GM23338 (cell line): Measurements from ENCODE around the gene SUPT6H. TPM values are rescaled to one million over a fixed set of nuclear protein-coding genes. Genes with fewer than 3 reads are reported as not detected.

ENCODE experiments used
- ATAC-seq: fragments of 200-7000 bp; cut with Tn5 transposase; 3 replicates; pipeline ENCODE4 v1.9.1; 2020
- DNase-seq: peaks from one replicate; pipeline ENCODE4 v3.0.0-alpha.2; 2015; ENCODE audit warnings: low spot score
- H2AFZ ChIP-seq: fragments of 200-600 bp; sonication (generic); 2 replicates; pipeline ENCODE4 v1.8.0; 2016; ENCODE audit warnings: antibody characterized with exemption, mild to moderate bottlenecking, moderate library complexity
- H3F3A ChIP-seq: fragments of 200-600 bp; sonication (generic); replicated peaks from 2 replicates; pipeline ENCODE4 v1.8.0; 2017; ENCODE audit warnings: antibody characterized with exemption, mixed run types, low read depth
- H3K27ac ChIP-seq: fragments of 200-600 bp; sonication (generic); 2 replicates; pipeline ENCODE4 v1.6.1; 2016; ENCODE audit warnings: low read depth
- H3K27me3 ChIP-seq: fragments of 200-600 bp; sonication (generic); 2 replicates; pipeline ENCODE4 v1.8.0; 2016; ENCODE audit warnings: mild to moderate bottlenecking, mixed run types, moderate library complexity; ENCODE audit not compliant: insufficient read depth
- H3K36me3 ChIP-seq: fragments of 200-600 bp; sonication (generic); 2 replicates; pipeline ENCODE4 v1.8.0; 2016; ENCODE audit warnings: mild to moderate bottlenecking; ENCODE audit not compliant: insufficient read depth
- H3K4me1 ChIP-seq: fragments of 200-600 bp; sonication (generic); 2 replicates; pipeline ENCODE4 v1.8.0; 2016; ENCODE audit warnings: mild to moderate bottlenecking, moderate library complexity; ENCODE audit not compliant: insufficient read depth
- H3K4me2 ChIP-seq: fragments of 200-600 bp; sonication (generic); 2 replicates; pipeline ENCODE4 v1.7.1; 2017; ENCODE audit warnings: mixed run types
- H3K4me3 ChIP-seq: fragments of 200-600 bp; sonication (generic); 2 replicates; pipeline ENCODE4 v1.6.1; 2016; ENCODE audit warnings: mixed run types
- H3K79me2 ChIP-seq: fragments of 200-600 bp; sonication (generic); replicated peaks from 2 replicates; pipeline ENCODE4 v1.8.0; 2017; ENCODE audit warnings: mild to moderate bottlenecking; ENCODE audit not compliant: insufficient read depth
- H3K9me2 ChIP-seq: fragments of 200-600 bp; sonication (generic); 2 replicates; pipeline ENCODE4 v1.8.0; 2017; ENCODE audit not compliant: insufficient read depth
- H4K20me1 ChIP-seq: fragments of 200-600 bp; sonication (generic); replicated peaks from 2 replicates; pipeline ENCODE4 v1.8.0; 2017; ENCODE audit warnings: mild to moderate bottlenecking; ENCODE audit not compliant: insufficient read depth
- H3K27ac Mint-ChIP-seq: 2 replicates; pipeline ENCODE4 v1.8.0; 2020; ENCODE audit warnings: inconsistent platforms, mild to moderate bottlenecking, moderate library complexity, mixed read lengths
- H3K27me3 Mint-ChIP-seq: 3 replicates; pipeline ENCODE4 v1.8.0; 2022; ENCODE audit warnings: low read depth, mild to moderate bottlenecking, moderate library complexity, mixed read lengths, inconsistent platforms; ENCODE audit not compliant: insufficient read depth, poor library complexity
- H3K36me3 Mint-ChIP-seq: 3 replicates; pipeline ENCODE4 v1.8.0; 2021; ENCODE audit warnings: low read depth, mild to moderate bottlenecking, inconsistent platforms, moderate library complexity, mixed read lengths
- H3K4me1 Mint-ChIP-seq: 3 replicates; pipeline ENCODE4 v1.8.0; 2020; ENCODE audit warnings: mild to moderate bottlenecking, inconsistent platforms, mixed read lengths
- H3K4me3 Mint-ChIP-seq: 3 replicates; pipeline ENCODE4 v1.8.0; 2021; ENCODE audit warnings: moderate library complexity, mild to moderate bottlenecking, inconsistent platforms, mixed read lengths
- H3K9me3 Mint-ChIP-seq: 3 replicates; pipeline ENCODE4 v1.8.0; 2020; ENCODE audit warnings: moderate library complexity, mild to moderate bottlenecking, inconsistent platforms, mixed read lengths
- CREB1 ChIP-seq: fragments of 250-450 bp; sonication (Bioruptor Pico); IDR thresholded peaks from 2 replicates; pipeline ENCODE4 v1.5.0; 2020; ENCODE audit warnings: low read depth, mild to moderate bottlenecking, moderate library complexity
- EZH2 ChIP-seq: fragments of 200-600 bp; sonication (generic); IDR thresholded peaks from one replicate; pipeline ENCODE4 v1.8.0; 2017; ENCODE audit warnings: antibody characterized with exemption, mild to moderate bottlenecking, low read depth; ENCODE audit not compliant: unreplicated experiment
- EZH2phosphoT487 ChIP-seq: fragments of 200-600 bp; sonication (generic); IDR thresholded peaks from one replicate; pipeline ENCODE4 v1.8.1; 2018; ENCODE audit warnings: antibody characterized with exemption; ENCODE audit not compliant: unreplicated experiment
- JUNB ChIP-seq: IDR thresholded peaks from one replicate; pipeline ENCODE4 v1.6.1; 2016; ENCODE audit warnings: antibody characterized with exemption; ENCODE audit not compliant: unreplicated experiment
- NANOG ChIP-seq: IDR thresholded peaks from 2 replicates; pipeline ENCODE4 v1.6.1; 2016; ENCODE audit warnings: antibody characterized with exemption, borderline replicate concordance
- POLR2AphosphoS5 ChIP-seq: IDR thresholded peaks from 2 replicates; pipeline ENCODE4 v1.6.1; 2016; ENCODE audit warnings: antibody characterized with exemption, low read depth
- STAT1 ChIP-seq: IDR thresholded peaks from one replicate; pipeline ENCODE4 v1.6.1; 2016; ENCODE audit warnings: antibody characterized with exemption; ENCODE audit not compliant: unreplicated experiment
- ZNF114 ChIP-seq: fragments of 250-450 bp; sonication (Bioruptor Pico); IDR thresholded peaks from 2 replicates; pipeline ENCODE4 v1.5.0; 2020; ENCODE audit warnings: mild to moderate bottlenecking, moderate library complexity
- ZNF331 ChIP-seq: fragments of 250-450 bp; sonication (Bioruptor Pico); IDR thresholded peaks from 2 replicates; pipeline ENCODE4 v1.5.0; 2020; ENCODE audit warnings: low read depth, mild to moderate bottlenecking, moderate library complexity
- polyA plus RNA-seq: library from polyadenylated mRNA; unstranded; fragments of >200 nt; fragmentation: Nextera tagmentation; extraction: Ambion mirVana; gene quantifications from 2 replicates; pipeline ENCODE4 v1.2.1, GENCODE V29; 2016
- total RNA-seq: library from RNA; depleted of rRNA; stranded (reverse); fragments of >200 nt; shearing (Covaris generic); gene quantifications from 2 replicates; pipeline ENCODE4 v1.2.3, GENCODE V29; 2014
- TF ChIP-seq, protein P1 (sequence below), 2 experiments: fragments of 200-600 bp in 1 of 2; sonication (generic) in 1 of 2; conservative IDR thresholded peaks; 2 replicates each; pipeline versions ENCODE4 v1.5.1 to v1.6.1; 2016 to 2017; ENCODE audit warnings: antibody characterized with exemption in 2 of 2, low read depth in 2 of 2, mild to moderate bottlenecking in 2 of 2, moderate library complexity in 1 of 2
- TF ChIP-seq, protein P2 (sequence below): IDR thresholded peaks from 2 replicates; pipeline ENCODE4 v1.6.1; 2016; ENCODE audit warnings: antibody characterized with exemption
- TF ChIP-seq, protein P3 (sequence below): fragments of 250-450 bp; sonication (Bioruptor Pico); IDR thresholded peaks from 2 replicates; pipeline ENCODE4 v1.5.0; 2020; ENCODE audit warnings: mild to moderate bottlenecking, moderate library complexity
- TF ChIP-seq, protein P4 (sequence below): IDR thresholded peaks from one replicate; pipeline ENCODE4 v1.6.1; 2018; ENCODE audit warnings: antibody characterized with exemption; ENCODE audit not compliant: unreplicated experiment

Gene SUPT6H
- total and polyA plus RNA-seq, 2 experiments from 2014 or later: 17.8 to 70.7 TPM

DNA sequence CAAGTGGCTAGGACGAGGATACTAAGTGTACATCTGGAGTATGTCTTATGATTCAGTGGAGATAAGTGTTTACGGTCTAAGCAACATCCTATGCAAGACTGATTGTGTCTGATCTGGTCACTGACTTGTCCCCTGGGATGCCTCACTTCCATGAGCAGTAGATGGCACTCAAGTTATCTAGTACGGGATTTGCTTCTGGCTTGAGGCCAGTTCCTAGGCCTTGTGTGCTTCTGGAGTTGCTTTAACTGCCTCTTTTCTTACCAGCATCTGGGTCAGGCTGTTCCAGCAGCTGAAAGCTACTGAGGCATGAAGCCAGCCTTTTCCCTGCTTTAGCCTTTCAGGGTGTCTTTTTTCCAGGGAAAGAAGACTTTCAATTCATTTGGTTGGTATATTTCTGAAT is 23.0 kb downstream of the SUPT6H start (continued):
- TF ChIP-seq, protein P1, sequence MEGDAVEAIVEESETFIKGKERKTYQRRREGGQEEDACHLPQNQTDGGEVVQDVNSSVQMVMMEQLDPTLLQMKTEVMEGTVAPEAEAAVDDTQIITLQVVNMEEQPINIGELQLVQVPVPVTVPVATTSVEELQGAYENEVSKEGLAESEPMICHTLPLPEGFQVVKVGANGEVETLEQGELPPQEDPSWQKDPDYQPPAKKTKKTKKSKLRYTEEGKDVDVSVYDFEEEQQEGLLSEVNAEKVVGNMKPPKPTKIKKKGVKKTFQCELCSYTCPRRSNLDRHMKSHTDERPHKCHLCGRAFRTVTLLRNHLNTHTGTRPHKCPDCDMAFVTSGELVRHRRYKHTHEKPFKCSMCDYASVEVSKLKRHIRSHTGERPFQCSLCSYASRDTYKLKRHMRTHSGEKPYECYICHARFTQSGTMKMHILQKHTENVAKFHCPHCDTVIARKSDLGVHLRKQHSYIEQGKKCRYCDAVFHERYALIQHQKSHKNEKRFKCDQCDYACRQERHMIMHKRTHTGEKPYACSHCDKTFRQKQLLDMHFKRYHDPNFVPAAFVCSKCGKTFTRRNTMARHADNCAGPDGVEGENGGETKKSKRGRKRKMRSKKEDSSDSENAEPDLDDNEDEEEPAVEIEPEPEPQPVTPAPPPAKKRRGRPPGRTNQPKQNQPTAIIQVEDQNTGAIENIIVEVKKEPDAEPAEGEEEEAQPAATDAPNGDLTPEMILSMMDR (conservative IDR thresholded peaks at IDR 0.05; ENCODE audit: low read depth in 2 of 2): peak in 1 of 2 experiments; percentile 21; a peak in 1 of 4 replicates

DNA sequence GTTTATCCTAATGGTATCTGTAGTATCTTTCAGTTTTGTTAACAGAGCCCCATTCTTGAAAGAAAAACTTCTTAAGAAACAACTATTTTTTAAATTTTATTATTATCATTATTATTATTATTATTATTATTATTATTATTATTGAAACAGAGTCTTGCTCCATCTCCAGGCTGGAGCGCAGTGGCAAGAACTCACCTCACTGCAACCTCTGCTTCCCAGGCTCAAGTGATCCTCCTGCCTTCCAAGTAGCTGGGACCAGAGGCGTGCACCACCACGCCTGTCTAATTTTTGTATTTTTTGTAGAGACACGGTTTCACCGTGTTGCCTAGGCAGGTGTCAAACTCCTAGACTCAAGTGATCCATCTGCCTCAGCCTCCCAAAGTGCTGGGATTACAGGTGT is 23.4 kb downstream of the SUPT6H start:
- no peak overlapping the region for H3K4me3 Mint-ChIP-seq
- Histone ChIP-seq H3F3A (0 out of 2 replicates have a peak, but pooled peaks cover 9% of the 10 kb centered on the region), H2AFZ (no peak overlapping the region), H3K4me1 (no peaks in the 10 kb centered on the region), H3K27ac (no peak overlapping the region), H4K20me1 (peaks cover 7% of the 10 kb centered on the region), H3K79me2 (no peaks in the 10 kb centered on the region), H3K4me3 (no peak overlapping the region), H3K4me2 (no peak overlapping the region), H3K36me3 (peaks cover 96% of the 10 kb centered on the region), H3K27me3 (no peaks in the 10 kb centered on the region), H3K9me2 (no peaks in the 10 kb centered on the region)
- peaks cover 11% of the 10 kb centered on the region for H3K27me3 Mint-ChIP-seq
- H3K4me1 Mint-ChIP-seq: no peaks in the 10 kb centered on the region
- peaks cover 98% of the 10 kb centered on the region for H3K36me3 Mint-ChIP-seq
- no peaks in the 10 kb centered on the region; the same call in 2 of the 3 replicates for H3K9me3 Mint-ChIP-seq
- DNase-seq: no peak
- no peak overlapping the region for H3K27ac Mint-ChIP-seq
- ATAC-seq: no peak
- TF ChIP-seq POLR2AphosphoS5 (no peak), EZH2phosphoT487 (no peak), STAT1 (no peak), EZH2 (no peak), NANOG (no peak), JUNB (no peak), ZNF114 (no peak), ZNF331 (CRISPR knock-in tag) (no peak), CREB1 (no peak)
- TF ChIP-seq, protein P2, sequence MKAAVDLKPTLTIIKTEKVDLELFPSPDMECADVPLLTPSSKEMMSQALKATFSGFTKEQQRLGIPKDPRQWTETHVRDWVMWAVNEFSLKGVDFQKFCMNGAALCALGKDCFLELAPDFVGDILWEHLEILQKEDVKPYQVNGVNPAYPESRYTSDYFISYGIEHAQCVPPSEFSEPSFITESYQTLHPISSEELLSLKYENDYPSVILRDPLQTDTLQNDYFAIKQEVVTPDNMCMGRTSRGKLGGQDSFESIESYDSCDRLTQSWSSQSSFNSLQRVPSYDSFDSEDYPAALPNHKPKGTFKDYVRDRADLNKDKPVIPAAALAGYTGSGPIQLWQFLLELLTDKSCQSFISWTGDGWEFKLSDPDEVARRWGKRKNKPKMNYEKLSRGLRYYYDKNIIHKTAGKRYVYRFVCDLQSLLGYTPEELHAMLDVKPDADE: no peak
- TF ChIP-seq, protein P3, sequence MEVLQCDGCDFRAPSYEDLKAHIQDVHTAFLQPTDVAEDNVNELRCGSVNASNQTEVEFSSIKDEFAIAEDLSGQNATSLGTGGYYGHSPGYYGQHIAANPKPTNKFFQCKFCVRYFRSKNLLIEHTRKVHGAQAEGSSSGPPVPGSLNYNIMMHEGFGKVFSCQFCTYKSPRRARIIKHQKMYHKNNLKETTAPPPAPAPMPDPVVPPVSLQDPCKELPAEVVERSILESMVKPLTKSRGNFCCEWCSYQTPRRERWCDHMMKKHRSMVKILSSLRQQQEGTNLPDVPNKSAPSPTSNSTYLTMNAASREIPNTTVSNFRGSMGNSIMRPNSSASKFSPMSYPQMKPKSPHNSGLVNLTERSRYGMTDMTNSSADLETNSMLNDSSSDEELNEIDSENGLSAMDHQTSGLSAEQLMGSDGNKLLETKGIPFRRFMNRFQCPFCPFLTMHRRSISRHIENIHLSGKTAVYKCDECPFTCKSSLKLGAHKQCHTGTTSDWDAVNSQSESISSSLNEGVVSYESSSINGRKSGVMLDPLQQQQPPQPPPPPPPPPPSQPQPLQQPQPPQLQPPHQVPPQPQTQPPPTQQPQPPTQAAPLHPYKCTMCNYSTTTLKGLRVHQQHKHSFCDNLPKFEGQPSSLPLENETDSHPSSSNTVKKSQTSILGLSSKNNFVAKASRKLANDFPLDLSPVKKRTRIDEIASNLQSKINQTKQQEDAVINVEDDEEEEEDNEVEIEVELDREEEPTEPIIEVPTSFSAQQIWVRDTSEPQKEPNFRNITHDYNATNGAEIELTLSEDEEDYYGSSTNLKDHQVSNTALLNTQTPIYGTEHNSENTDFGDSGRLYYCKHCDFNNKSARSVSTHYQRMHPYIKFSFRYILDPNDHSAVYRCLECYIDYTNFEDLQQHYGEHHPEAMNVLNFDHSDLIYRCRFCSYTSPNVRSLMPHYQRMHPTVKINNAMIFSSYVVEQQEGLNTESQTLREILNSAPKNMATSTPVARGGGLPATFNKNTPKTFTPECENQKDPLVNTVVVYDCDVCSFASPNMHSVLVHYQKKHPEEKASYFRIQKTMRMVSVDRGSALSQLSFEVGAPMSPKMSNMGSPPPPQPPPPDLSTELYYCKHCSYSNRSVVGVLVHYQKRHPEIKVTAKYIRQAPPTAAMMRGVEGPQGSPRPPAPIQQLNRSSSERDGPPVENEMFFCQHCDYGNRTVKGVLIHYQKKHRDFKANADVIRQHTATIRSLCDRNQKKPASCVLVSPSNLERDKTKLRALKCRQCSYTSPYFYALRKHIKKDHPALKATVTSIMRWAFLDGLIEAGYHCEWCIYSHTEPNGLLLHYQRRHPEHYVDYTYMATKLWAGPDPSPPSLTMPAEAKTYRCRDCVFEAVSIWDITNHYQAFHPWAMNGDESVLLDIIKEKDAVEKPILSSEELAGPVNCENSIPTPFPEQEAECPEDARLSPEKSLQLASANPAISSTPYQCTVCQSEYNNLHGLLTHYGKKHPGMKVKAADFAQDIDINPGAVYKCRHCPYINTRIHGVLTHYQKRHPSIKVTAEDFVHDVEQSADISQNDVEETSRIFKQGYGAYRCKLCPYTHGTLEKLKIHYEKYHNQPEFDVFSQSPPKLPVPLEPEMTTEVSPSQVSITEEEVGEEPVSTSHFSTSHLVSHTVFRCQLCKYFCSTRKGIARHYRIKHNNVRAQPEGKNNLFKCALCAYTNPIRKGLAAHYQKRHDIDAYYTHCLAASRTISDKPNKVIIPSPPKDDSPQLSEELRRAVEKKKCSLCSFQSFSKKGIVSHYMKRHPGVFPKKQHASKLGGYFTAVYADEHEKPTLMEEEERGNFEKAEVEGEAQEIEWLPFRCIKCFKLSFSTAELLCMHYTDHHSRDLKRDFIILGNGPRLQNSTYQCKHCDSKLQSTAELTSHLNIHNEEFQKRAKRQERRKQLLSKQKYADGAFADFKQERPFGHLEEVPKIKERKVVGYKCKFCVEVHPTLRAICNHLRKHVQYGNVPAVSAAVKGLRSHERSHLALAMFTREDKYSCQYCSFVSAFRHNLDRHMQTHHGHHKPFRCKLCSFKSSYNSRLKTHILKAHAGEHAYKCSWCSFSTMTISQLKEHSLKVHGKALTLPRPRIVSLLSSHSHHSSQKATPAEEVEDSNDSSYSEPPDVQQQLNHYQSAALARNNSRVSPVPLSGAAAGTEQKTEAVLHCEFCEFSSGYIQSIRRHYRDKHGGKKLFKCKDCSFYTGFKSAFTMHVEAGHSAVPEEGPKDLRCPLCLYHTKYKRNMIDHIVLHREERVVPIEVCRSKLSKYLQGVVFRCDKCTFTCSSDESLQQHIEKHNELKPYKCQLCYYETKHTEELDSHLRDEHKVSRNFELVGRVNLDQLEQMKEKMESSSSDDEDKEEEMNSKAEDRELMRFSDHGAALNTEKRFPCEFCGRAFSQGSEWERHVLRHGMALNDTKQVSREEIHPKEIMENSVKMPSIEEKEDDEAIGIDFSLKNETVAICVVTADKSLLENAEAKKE: no peak
- TF ChIP-seq, protein P4, sequence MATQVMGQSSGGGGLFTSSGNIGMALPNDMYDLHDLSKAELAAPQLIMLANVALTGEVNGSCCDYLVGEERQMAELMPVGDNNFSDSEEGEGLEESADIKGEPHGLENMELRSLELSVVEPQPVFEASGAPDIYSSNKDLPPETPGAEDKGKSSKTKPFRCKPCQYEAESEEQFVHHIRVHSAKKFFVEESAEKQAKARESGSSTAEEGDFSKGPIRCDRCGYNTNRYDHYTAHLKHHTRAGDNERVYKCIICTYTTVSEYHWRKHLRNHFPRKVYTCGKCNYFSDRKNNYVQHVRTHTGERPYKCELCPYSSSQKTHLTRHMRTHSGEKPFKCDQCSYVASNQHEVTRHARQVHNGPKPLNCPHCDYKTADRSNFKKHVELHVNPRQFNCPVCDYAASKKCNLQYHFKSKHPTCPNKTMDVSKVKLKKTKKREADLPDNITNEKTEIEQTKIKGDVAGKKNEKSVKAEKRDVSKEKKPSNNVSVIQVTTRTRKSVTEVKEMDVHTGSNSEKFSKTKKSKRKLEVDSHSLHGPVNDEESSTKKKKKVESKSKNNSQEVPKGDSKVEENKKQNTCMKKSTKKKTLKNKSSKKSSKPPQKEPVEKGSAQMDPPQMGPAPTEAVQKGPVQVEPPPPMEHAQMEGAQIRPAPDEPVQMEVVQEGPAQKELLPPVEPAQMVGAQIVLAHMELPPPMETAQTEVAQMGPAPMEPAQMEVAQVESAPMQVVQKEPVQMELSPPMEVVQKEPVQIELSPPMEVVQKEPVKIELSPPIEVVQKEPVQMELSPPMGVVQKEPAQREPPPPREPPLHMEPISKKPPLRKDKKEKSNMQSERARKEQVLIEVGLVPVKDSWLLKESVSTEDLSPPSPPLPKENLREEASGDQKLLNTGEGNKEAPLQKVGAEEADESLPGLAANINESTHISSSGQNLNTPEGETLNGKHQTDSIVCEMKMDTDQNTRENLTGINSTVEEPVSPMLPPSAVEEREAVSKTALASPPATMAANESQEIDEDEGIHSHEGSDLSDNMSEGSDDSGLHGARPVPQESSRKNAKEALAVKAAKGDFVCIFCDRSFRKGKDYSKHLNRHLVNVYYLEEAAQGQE: no peak
